H9 (cell line): Measurements from ENCODE around the gene CDH13. TPM values are rescaled to one million over a fixed set of nuclear protein-coding genes. Genes with fewer than 3 reads are reported as not detected.
A peak's percentile ranks its signal among the peaks of the same experiment; 100 is the strongest.

Experiments used
- DNase-seq: peaks from one replicate; pipeline ENCODE4 v3.0.0-alpha.2; 2017
- H2AFZ ChIP-seq: one replicate; pipeline ENCODE4 v1.6.1; 2013; ENCODE audit warnings: mild to moderate bottlenecking, low read length, control low read depth, moderate library complexity
- H2AK5ac ChIP-seq: 2 replicates; pipeline ENCODE4 v1.6.1; 2013; ENCODE audit warnings: low read length, control low read depth, mixed read lengths; ENCODE audit not compliant: insufficient read length
- H2BK120ac ChIP-seq: one replicate; pipeline ENCODE4 v1.6.1; 2013; ENCODE audit warnings: low read depth, mild to moderate bottlenecking, low read length, control low read depth, inconsistent platforms; ENCODE audit not compliant: poor library complexity, severe bottlenecking
- H2BK12ac ChIP-seq: 2 replicates; pipeline ENCODE4 v1.6.1; 2013; ENCODE audit warnings: low read length, control low read depth, mixed read lengths, low read depth; ENCODE audit not compliant: insufficient read length
- H2BK15ac ChIP-seq: 2 replicates; pipeline ENCODE4 v1.6.1; 2013; ENCODE audit warnings: low read depth, low read length, control low read depth
- H2BK20ac ChIP-seq: one replicate; pipeline ENCODE4 v1.6.1; 2013; ENCODE audit warnings: low read depth, mild to moderate bottlenecking, low read length, control low read depth, inconsistent platforms; ENCODE audit not compliant: poor library complexity, severe bottlenecking
- H2BK5ac ChIP-seq: 2 replicates; pipeline ENCODE4 v1.6.1; 2013; ENCODE audit warnings: low read length, control low read depth, mixed read lengths; ENCODE audit not compliant: insufficient read length
- H3K14ac ChIP-seq: 2 replicates; pipeline ENCODE4 v1.6.1; 2013; ENCODE audit warnings: low read length, control low read depth; ENCODE audit not compliant: insufficient read depth
- H3K18ac ChIP-seq: 2 replicates; pipeline ENCODE4 v1.6.1; 2013; ENCODE audit warnings: low read depth, mild to moderate bottlenecking, mixed read lengths, low read length, control low read depth; ENCODE audit not compliant: insufficient read length
- H3K23ac ChIP-seq: 2 replicates; pipeline ENCODE4 v1.6.1; 2013; ENCODE audit warnings: low read length, control low read depth, mixed read lengths, low read depth; ENCODE audit not compliant: insufficient read length
- H3K23me2 ChIP-seq: 2 replicates; pipeline ENCODE4 v1.6.1; 2013; ENCODE audit warnings: low read depth, mild to moderate bottlenecking, mixed read lengths, low read length, control low read depth; ENCODE audit not compliant: insufficient read length, poor library complexity, severe bottlenecking
- H3K27ac ChIP-seq: 2 replicates; pipeline ENCODE4 v1.5.1; 2013; ENCODE audit warnings: low read length, control low read depth, mixed read lengths, low read depth; ENCODE audit not compliant: insufficient read length
- H3K27me3 ChIP-seq: 2 replicates; pipeline ENCODE4 v1.6.1; 2013; ENCODE audit warnings: low read length, control low read depth, inconsistent platforms; ENCODE audit not compliant: insufficient read depth
- H3K4ac ChIP-seq: 2 replicates; pipeline ENCODE4 v1.6.1; 2013; ENCODE audit warnings: low read depth, mild to moderate bottlenecking, control low read depth, inconsistent platforms, low read length, moderate library complexity
- H3K4me1 ChIP-seq: 2 replicates; pipeline ENCODE4 v1.6.1; 2013; ENCODE audit warnings: low read length, control low read depth, inconsistent platforms; ENCODE audit not compliant: insufficient read depth
- H3K4me2 ChIP-seq: 2 replicates; pipeline ENCODE4 v1.6.1; 2013; ENCODE audit warnings: low read length, control low read depth, mixed read lengths; ENCODE audit not compliant: insufficient read length, insufficient read depth
- H3K56ac ChIP-seq: 2 replicates; pipeline ENCODE4 v1.6.1; 2013; ENCODE audit warnings: low read depth, mild to moderate bottlenecking, mixed read lengths, low read length, control low read depth; ENCODE audit not compliant: insufficient read length
- H3K79me1 ChIP-seq: 2 replicates; pipeline ENCODE4 v1.6.1; 2013; ENCODE audit warnings: low read depth, mild to moderate bottlenecking, moderate library complexity, low read length, control low read depth, inconsistent platforms; ENCODE audit not compliant: insufficient read depth, poor library complexity, severe bottlenecking
- H3K79me2 ChIP-seq: 2 replicates; pipeline ENCODE4 v1.6.1; 2013; ENCODE audit warnings: low read length, control low read depth, inconsistent platforms; ENCODE audit not compliant: insufficient read depth
- H3K9ac ChIP-seq: 2 replicates; pipeline ENCODE4 v1.6.1; 2013; ENCODE audit warnings: low read length, control low read depth, mixed read lengths; ENCODE audit not compliant: insufficient read length; ENCODE audit errors: extremely low read depth
- H3K9me3 ChIP-seq: one replicate; pipeline ENCODE4 v1.6.1; 2013; ENCODE audit warnings: low read depth, low read length, inconsistent platforms; ENCODE audit not compliant: control insufficient read depth
- H3T11ph ChIP-seq: one replicate; pipeline ENCODE4 v1.6.1; 2013; ENCODE audit warnings: mild to moderate bottlenecking, low read length, control low read depth, inconsistent platforms
- H4K20me1 ChIP-seq: one replicate; pipeline ENCODE4 v1.6.1; 2013; ENCODE audit not compliant: control insufficient read depth, insufficient read length, insufficient read depth
- H4K5ac ChIP-seq: 2 replicates; pipeline ENCODE4 v1.6.1; 2013; ENCODE audit warnings: low read depth, mild to moderate bottlenecking, mixed read lengths, low read length, control low read depth; ENCODE audit not compliant: insufficient read length
- H4K8ac ChIP-seq: replicated peaks from 2 replicates; pipeline ENCODE4 v1.6.1; 2013; ENCODE audit warnings: low read length, control low read depth, mixed read lengths, low read depth; ENCODE audit not compliant: insufficient read length
- H4K91ac ChIP-seq: 2 replicates; pipeline ENCODE4 v1.6.1; 2013; ENCODE audit warnings: low read depth, mild to moderate bottlenecking, moderate library complexity, mixed read lengths, low read length, control low read depth; ENCODE audit not compliant: insufficient read length
- H3K27ac Mint-ChIP-seq, 3 experiments: 2 replicates in 2 of 3; 3 replicates in 1 of 3; pipeline ENCODE4 v1.8.0; 2020 to 2021; ENCODE audit warnings: mixed read lengths in 3 of 3, mild to moderate bottlenecking in 1 of 3, moderate library complexity in 1 of 3
- H3K27me3 Mint-ChIP-seq: 2 replicates; pipeline ENCODE4 v1.8.0; 2021; ENCODE audit warnings: low read depth, mild to moderate bottlenecking, moderate library complexity, mixed read lengths
- H3K36me3 Mint-ChIP-seq, 3 experiments: 2 replicates in 2 of 3; 3 replicates in 1 of 3; pipeline ENCODE4 v1.8.0; 2020 to 2021; ENCODE audit warnings: low read depth in 3 of 3, mixed read lengths in 3 of 3; ENCODE audit not compliant: insufficient read depth in 1 of 3
- H3K4me1 Mint-ChIP-seq, 2 experiments: 2 replicates each; pipeline ENCODE4 v1.8.0; 2020; ENCODE audit warnings: mixed read lengths in 2 of 2
- H3K4me3 Mint-ChIP-seq, 2 experiments: 2 replicates in 1 of 2; 3 replicates in 1 of 2; pipeline ENCODE4 v1.8.0; 2020 to 2021; ENCODE audit warnings: mild to moderate bottlenecking in 2 of 2, mixed read lengths in 2 of 2, moderate library complexity in 1 of 2
- H3K9me3 Mint-ChIP-seq, 2 experiments: 2 replicates in 1 of 2; 3 replicates in 1 of 2; pipeline ENCODE4 v1.8.0; 2020; ENCODE audit warnings: mild to moderate bottlenecking in 2 of 2, mixed read lengths in 2 of 2, moderate library complexity in 1 of 2
- CTCF ChIP-seq: fragments of 200-600 bp; sonication (generic); conservative IDR thresholded peaks from 3 replicates; pipeline ENCODE4 v1.8.0; 2021; ENCODE audit warnings: antibody characterized with exemption, mild to moderate bottlenecking
- WGBS: extraction: QIAGEN DNeasy Blood & Tissue Kit; methylation state at CpG from one replicate; pipeline ENCODE4 v1.1.7; 2013; ENCODE audit warnings: missing lambda C conversion rate, low lambda C conversion rate, mixed read lengths; ENCODE audit not compliant: insufficient read length; ENCODE audit errors: extremely low coverage; 5-methylcytosine and 5-hydroxymethylcytosine counted together
- total RNA-seq: library from RNA; stranded (reverse); gene quantifications from 2 replicates; pipeline ENCODE4 v1.2.1, GENCODE V29; 2021

Gene CDH13
- total RNA-seq, 1 experiment from 2014 or later: 1.5 TPM

- Histone ChIP-seq H4K20me1 (no peaks in the 10 kb centered on the region), H3K79me2 (no peaks in the 10 kb centered on the region), H4K5ac (no peak overlapping the region), H3K4me2 (no peak overlapping the region), H2BK15ac (no peak overlapping the region), H3K4ac (no peak overlapping the region), H3K18ac (no peak overlapping the region), H2BK20ac (no peak overlapping the region), H2BK120ac (no peak overlapping the region), H2AK5ac (no peak overlapping the region), H3K9ac (no peak overlapping the region), H3K14ac (no peak overlapping the region), H3K27ac (no peak overlapping the region), H3T11ph (no peak overlapping the region), H3K4me1 (no peaks in the 10 kb centered on the region), H3K9me3 (no peaks in the 10 kb centered on the region), H2BK12ac (no peak overlapping the region), H2BK5ac (no peak overlapping the region), H4K8ac (no peak overlapping the region), H3K56ac (no peak overlapping the region), H3K23ac (no peak overlapping the region), H2AFZ (no peak overlapping the region), H3K27me3 (no peaks in the 10 kb centered on the region), H3K79me1 (no peaks in the 10 kb centered on the region), H4K91ac (no peak overlapping the region), H3K23me2 (no peaks in the 10 kb centered on the region)
- WGBS: no CpG with 5 or more reads among the region's 4 CpGs
- Mint-ChIP-seq H3K36me3 (no peaks in the 10 kb centered on the region; a peak in 1 of 7 replicates), H3K4me3 (no peak overlapping the region), H3K27ac (no peak overlapping the region), H3K4me1 (no peaks in the 10 kb centered on the region), H3K27me3 (peaks cover 5% of the 10 kb centered on the region), H3K9me3 (peaks cover 0 to 5% of the 10 kb centered on the region in 2 experiments; a peak in 3 of 5 replicates)
- peak; percentile 71 for DNase-seq
- peak; percentile 73 for TF ChIP-seq CTCF
Observed at GRCh38 chr16:83400234-83400633, 773.5 kb downstream of the CDH13 start.
